ENCODE measurements around the gene MARK3. TPM values are rescaled to one million over a fixed set of nuclear protein-coding genes. Genes with fewer than 3 reads are reported as not detected.

Gene MARK3
- total and polyA plus RNA-seq, 3 donors from 2014 or later, result 93.9 to 198 (median 172) TPM

DNA sequence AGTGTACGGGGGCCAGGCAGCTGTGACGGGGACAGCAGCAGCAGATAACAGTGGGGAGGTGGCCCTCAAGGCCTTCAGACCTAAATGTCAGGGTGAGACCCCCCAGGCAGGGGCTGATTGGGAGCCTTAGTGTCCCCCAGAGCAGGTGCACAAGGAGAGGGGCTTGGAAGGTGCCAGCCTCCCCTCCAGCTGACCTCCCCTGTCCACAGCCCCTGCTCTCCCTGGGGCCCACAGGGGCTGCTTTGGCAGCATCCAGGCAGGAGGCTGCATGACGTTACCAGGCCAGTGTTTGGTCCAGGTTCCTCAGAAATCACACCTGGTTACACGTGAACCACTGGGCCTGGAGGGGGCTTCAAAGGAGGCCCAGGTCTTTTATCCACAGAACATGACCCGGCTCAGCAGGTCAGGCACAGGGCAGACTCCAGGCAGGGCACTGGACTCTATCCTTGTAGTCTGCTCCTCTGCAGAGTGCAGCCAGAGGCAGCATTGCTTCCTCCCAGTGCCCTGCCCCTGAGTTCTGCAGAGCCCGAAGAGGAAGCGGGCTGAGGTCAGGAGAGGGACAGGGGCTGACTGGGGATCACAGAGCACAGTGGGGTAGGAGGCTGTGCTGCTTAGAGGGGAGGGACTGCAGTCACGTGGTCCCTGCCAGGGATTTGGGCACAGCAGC lies 141.2 kb downstream of the MARK3 start:
- H3K9me3 ChIP-seq, result no peaks in the 10 kb centered on the region
- no peak for TF ChIP-seq POLR2A (IDR thresholded peaks at IDR 0.05)
- TF ChIP-seq, protein P1, sequence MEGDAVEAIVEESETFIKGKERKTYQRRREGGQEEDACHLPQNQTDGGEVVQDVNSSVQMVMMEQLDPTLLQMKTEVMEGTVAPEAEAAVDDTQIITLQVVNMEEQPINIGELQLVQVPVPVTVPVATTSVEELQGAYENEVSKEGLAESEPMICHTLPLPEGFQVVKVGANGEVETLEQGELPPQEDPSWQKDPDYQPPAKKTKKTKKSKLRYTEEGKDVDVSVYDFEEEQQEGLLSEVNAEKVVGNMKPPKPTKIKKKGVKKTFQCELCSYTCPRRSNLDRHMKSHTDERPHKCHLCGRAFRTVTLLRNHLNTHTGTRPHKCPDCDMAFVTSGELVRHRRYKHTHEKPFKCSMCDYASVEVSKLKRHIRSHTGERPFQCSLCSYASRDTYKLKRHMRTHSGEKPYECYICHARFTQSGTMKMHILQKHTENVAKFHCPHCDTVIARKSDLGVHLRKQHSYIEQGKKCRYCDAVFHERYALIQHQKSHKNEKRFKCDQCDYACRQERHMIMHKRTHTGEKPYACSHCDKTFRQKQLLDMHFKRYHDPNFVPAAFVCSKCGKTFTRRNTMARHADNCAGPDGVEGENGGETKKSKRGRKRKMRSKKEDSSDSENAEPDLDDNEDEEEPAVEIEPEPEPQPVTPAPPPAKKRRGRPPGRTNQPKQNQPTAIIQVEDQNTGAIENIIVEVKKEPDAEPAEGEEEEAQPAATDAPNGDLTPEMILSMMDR (IDR thresholded peaks at IDR 0.05), result no peak
- peaks cover 55% of the 10 kb centered on the region for H3K4me1 ChIP-seq
- no peaks in the 10 kb centered on the region for H3K27me3 ChIP-seq
- intact Hi-C loops (cut with DNase I; ENCODE audit: low total_unique reads), result no loop called here
- H3K36me3 ChIP-seq (ENCODE audit: low read depth, missing control alignments), result no peaks in the 10 kb centered on the region
- no peak overlapping the region for H3K4me3 ChIP-seq
- DNase-seq, result no peak
- H3K27ac ChIP-seq, result peak overlapping the region in 1 of 2 donors; percentile 59
- WGBS, 2 donors, result 57 to 75% methylated on average over 7 to 8 of the region's 8 CpGs

- H3K4me3 ChIP-seq, result no peak overlapping the region
- H3K27me3 ChIP-seq, result no peaks in the 10 kb centered on the region
- H3K9me3 ChIP-seq, result no peaks in the 10 kb centered on the region
- WGBS, 2 donors, result 58 to 77% methylated on average over 1 of the region's 1 CpG
- H3K36me3 ChIP-seq (ENCODE audit: low read depth, missing control alignments), result no peaks in the 10 kb centered on the region
- intact Hi-C loops (cut with DNase I; ENCODE audit: low total_unique reads), result no loop called here
- DNase-seq, result no peak
- TF ChIP-seq, protein P1 (IDR thresholded peaks at IDR 0.05), result no peak
- TF ChIP-seq POLR2A (IDR thresholded peaks at IDR 0.05), result no peak
- H3K27ac ChIP-seq, result peak overlapping the region in 1 of 2 donors; percentile 97
- H3K4me1 ChIP-seq, result peaks cover 55% of the 10 kb centered on the region
Measured at GRCh38 chr14:103526914-103527248, 141.7 kb downstream of the MARK3 start.

- Histone ChIP-seq H3K27ac (peak overlapping the region; percentile 71 to 97), H3K36me3 (ENCODE audit: low read depth, missing control alignments) (no peaks in the 10 kb centered on the region), H3K4me1 (peaks cover 59% of the 10 kb centered on the region), H3K4me3 (no peak overlapping the region), H3K9me3 (no peaks in the 10 kb centered on the region), H3K27me3 (no peaks in the 10 kb centered on the region)
- DNase-seq, result no peak
- 66 to 72% methylated on average over 9 to 14 of the region's 14 CpGs for WGBS, 2 donors
- no peak for TF ChIP-seq POLR2A (IDR thresholded peaks at IDR 0.05)
- TF ChIP-seq, protein P1 (IDR thresholded peaks at IDR 0.05), result no peak
- intact Hi-C loops (cut with DNase I; ENCODE audit: low total_unique reads), result no loop called here
Measured at GRCh38 chr14:103527408-103528145, 142.4 kb downstream of the MARK3 start.

DNA sequence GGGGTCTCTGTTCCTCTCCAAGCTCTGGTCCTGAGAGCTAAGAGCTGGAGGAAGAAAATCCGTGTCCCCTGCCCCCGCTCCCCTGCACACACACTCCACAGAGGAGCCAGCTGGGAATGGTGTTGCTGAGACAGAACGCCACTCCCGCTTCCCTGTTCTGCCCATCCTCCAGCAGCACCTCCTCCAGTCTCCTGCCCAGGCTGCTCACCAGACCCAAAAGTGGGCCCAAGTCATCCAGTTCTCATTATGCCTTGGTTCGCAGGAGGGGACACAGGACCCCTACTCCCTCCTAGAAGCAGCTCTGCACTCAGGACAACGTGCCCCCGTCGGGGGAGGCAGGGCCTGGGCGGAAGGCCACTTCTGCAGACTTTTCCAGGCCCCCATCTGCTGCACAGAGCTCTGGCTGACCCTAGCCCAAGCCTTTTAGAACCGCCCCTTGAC lies 143.0 kb downstream of the MARK3 start:
- no peak for TF ChIP-seq POLR2A (IDR thresholded peaks at IDR 0.05)
- TF ChIP-seq, protein P1 (IDR thresholded peaks at IDR 0.05), result no peak
- intact Hi-C loops (cut with DNase I; ENCODE audit: low total_unique reads), result no loop called here

More for the DNA sequence above, 143.0 kb downstream of the MARK3 start:
- no peaks in the 10 kb centered on the region for H3K36me3 ChIP-seq (ENCODE audit: low read depth, missing control alignments)
- WGBS, 2 donors, result 11 to 15% methylated on average over 8 to 10 of the region's 10 CpGs
- peak overlapping the region; percentile 71 to 97 for H3K27ac ChIP-seq
- H3K9me3 ChIP-seq, result no peaks in the 10 kb centered on the region
- peak overlapping the region; percentile 80 to 88 for H3K4me3 ChIP-seq
- H3K27me3 ChIP-seq, result no peaks in the 10 kb centered on the region
- H3K4me1 ChIP-seq, result peaks cover 59% of the 10 kb centered on the region
- peak; percentile 70 for DNase-seq
